KMS-11 (cell line): ENCODE measurements around the gene DNAJC5G.

Experiments
- H2AFZ ChIP-seq: fragments of 200-600 bp; sonication (generic); 2 replicates; pipeline ENCODE4 v1.6.1; 2016; ENCODE audit warnings: antibody characterized with exemption, mixed run types, low read depth
- H3K27ac ChIP-seq: fragments of 200-600 bp; sonication (generic); 2 replicates; pipeline ENCODE4 v1.6.1; 2016; ENCODE audit warnings: mild to moderate bottlenecking, mixed run types
- H3K27me3 ChIP-seq: fragments of 200-600 bp; sonication (generic); 2 replicates; pipeline ENCODE4 v1.6.1; 2017; ENCODE audit warnings: mild to moderate bottlenecking, low read depth, mixed run types, moderate library complexity; ENCODE audit not compliant: insufficient read depth
- H3K36me3 ChIP-seq: fragments of 200-600 bp; sonication (generic); 2 replicates; pipeline ENCODE4 v1.6.1; 2017; ENCODE audit warnings: mild to moderate bottlenecking, mixed run types; ENCODE audit not compliant: insufficient read depth
- H3K4me1 ChIP-seq: fragments of 200-600 bp; sonication (generic); 2 replicates; pipeline ENCODE4 v1.6.1; 2016; ENCODE audit warnings: mild to moderate bottlenecking, low read depth, mixed run types; ENCODE audit not compliant: poor library complexity, severe bottlenecking
- H3K4me2 ChIP-seq: fragments of 200-600 bp; sonication (generic); 2 replicates; pipeline ENCODE4 v1.7.0; 2016; ENCODE audit warnings: mild to moderate bottlenecking, mixed run types
- H3K4me3 ChIP-seq: fragments of 200-600 bp; sonication (generic); IDR thresholded peaks from 2 replicates; pipeline ENCODE4 v1.6.1; 2017; ENCODE audit warnings: low read depth, low read length, mixed read lengths; ENCODE audit not compliant: insufficient read depth
- H3K79me2 ChIP-seq: fragments of 200-600 bp; sonication (generic); 2 replicates; pipeline ENCODE4 v1.6.1; 2016; ENCODE audit warnings: low read depth, mixed run types; ENCODE audit not compliant: insufficient read depth
- H3K9ac ChIP-seq: fragments of 200-600 bp; sonication (generic); 2 replicates; pipeline ENCODE4 v1.6.1; 2016; ENCODE audit warnings: mild to moderate bottlenecking, mixed run types
- H4K20me1 ChIP-seq: fragments of 200-600 bp; sonication (generic); 2 replicates; pipeline ENCODE4 v1.6.1; 2016; ENCODE audit warnings: mild to moderate bottlenecking, mixed run types; ENCODE audit not compliant: insufficient read depth
- TF ChIP-seq, protein P1 (sequence below): fragments of 200-600 bp; sonication (generic); conservative IDR thresholded peaks from 2 replicates; pipeline ENCODE4 v1.6.1; 2017; ENCODE audit warnings: low read depth, mild to moderate bottlenecking, antibody characterized with exemption, low read length, moderate library complexity, mixed read lengths

Gene DNAJC5G

DNA sequence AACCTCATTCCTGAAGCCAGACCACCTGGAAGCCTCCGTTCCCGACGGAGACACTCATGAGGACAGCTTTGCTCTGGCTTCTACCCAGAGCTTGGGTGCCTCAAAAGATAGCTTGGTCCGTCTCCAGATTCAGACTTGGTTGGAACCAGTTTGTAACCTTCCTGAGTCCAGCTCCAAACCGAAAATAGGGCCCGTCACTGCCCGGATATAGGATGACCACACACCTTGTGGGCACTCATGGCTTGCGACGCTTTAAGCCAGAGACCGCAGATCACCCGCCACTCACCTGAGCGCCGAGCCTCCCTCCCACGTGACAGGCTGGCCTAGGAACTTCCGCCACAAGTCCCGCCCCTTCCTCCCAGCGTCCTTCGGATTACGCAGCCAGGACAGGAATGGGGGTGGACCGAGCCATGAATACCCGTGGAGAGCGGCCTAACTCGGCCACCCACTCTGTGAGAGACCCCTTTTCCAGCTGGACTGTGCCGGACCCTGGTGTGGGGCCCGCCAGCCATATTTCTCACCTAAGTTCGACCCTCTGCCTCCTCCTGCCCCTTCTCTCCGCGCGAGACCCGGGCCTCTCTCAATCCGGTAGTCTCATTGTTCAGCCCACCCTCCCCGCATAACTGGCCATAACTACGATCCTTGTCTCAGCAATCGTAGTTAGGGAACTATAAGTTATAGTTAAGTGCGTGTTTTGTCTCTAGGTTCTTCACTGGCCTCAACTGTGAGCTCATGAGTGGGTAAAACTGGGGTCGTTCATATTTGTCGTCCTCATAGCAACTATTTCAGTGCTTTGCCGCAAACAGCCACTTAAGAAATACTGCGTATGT lies 47.7 kb downstream of the DNAJC5G start, which contains the start of gene MPV17:
TSS of gene MPV17 (minus strand) at position 332 of the 830 bp plus-strand sequence. CDS start 580 bp downstream, outside the sequence.
- Histone ChIP-seq H3K4me3 (peak within 1 kb of the TSS; percentile 92), H3K4me2 (peak within 1 kb of the TSS; percentile 71), H3K36me3 (no peaks in the 10 kb centered on the region), H2AFZ (peak within 1 kb of the TSS; percentile 77), H3K9ac (peak within 1 kb of the TSS; percentile 84), H3K27me3 (no peaks in the 10 kb centered on the region), H3K27ac (peak within 1 kb of the TSS; percentile 57), H3K4me1 (peaks cover 14% of the 10 kb centered on the region), H3K79me2 (no peaks in the 10 kb centered on the region), H4K20me1 (no peaks in the 10 kb centered on the region)
- TF ChIP-seq, protein P1, sequence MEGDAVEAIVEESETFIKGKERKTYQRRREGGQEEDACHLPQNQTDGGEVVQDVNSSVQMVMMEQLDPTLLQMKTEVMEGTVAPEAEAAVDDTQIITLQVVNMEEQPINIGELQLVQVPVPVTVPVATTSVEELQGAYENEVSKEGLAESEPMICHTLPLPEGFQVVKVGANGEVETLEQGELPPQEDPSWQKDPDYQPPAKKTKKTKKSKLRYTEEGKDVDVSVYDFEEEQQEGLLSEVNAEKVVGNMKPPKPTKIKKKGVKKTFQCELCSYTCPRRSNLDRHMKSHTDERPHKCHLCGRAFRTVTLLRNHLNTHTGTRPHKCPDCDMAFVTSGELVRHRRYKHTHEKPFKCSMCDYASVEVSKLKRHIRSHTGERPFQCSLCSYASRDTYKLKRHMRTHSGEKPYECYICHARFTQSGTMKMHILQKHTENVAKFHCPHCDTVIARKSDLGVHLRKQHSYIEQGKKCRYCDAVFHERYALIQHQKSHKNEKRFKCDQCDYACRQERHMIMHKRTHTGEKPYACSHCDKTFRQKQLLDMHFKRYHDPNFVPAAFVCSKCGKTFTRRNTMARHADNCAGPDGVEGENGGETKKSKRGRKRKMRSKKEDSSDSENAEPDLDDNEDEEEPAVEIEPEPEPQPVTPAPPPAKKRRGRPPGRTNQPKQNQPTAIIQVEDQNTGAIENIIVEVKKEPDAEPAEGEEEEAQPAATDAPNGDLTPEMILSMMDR, result no peak

DNA sequence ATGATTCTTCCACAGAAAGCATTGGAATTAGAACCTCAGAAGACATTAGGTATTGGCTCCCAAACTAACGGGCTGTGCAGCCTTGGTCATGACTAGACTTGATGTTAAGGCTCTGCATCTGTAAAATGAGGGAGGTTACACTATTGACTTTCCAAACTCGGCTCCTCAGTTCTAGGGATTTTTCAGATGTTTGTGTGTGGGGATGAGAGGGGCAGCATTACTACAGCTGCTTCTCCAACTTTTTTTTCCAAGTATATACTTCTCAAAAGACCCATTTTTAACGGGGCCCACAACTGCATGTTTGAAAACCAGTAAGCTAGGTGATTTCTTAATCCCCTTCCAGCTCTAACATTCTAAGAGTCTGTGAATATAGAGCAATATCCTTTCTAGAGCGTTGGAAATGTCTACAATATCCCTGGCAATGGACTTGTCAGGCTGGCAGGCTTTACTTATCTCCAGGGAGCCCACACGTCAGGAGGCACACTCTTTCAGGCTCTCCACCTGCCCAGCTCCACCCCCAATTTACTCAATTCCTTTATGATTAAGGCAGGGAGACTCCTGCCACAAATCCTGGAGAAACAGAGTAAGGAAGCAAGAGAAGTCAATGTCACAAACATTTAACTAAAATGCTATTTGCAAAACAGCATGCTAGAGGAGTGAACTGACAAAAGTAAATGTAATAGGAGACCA lies 48.5 kb downstream of the DNAJC5G start:
- Histone ChIP-seq H3K27ac (peak overlapping the region; percentile 57; the same call in 1 of the 2 replicates), H3K27me3 (no peaks in the 10 kb centered on the region), H3K4me1 (peaks cover 14% of the 10 kb centered on the region), H3K9ac (peak overlapping the region; percentile 84), H3K4me2 (peak overlapping the region; percentile 71), H4K20me1 (no peaks in the 10 kb centered on the region), H3K4me3 (peak overlapping the region; percentile 92), H3K79me2 (no peaks in the 10 kb centered on the region), H2AFZ (peak overlapping the region; percentile 77; the same call in 1 of the 2 replicates), H3K36me3 (no peaks in the 10 kb centered on the region)
- TF ChIP-seq, protein P1, result no peak

DNA sequence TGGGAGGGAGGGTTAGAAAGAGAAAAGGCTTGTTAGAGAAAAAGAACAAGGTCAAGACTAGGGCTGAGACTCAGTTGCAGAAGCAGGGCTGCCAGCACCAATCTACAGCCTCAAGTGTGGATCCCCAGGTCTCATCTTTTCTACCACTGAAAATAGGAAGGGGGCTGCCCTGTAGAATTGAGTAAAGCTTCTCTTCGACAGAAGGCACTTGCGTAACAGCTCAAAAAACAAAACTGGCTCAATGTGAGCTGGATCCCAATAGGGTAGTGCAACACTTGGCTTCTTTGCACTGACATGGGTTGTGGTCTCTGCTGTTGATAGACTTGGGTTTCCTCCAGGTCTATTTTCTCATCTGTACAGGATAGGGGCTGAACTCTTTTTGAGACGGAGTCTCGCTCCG lies 49.5 kb downstream of the DNAJC5G start:
- no peak overlapping the region for H3K4me2 ChIP-seq
- no peaks in the 10 kb centered on the region for H3K36me3 ChIP-seq

More for the DNA sequence above, 49.5 kb downstream of the DNAJC5G start:
- no peak overlapping the region for H3K9ac ChIP-seq
- H3K79me2 ChIP-seq, result no peaks in the 10 kb centered on the region
- H3K27ac ChIP-seq, result no peak overlapping the region
- peaks cover 14% of the 10 kb centered on the region for H3K4me1 ChIP-seq
- H3K4me3 ChIP-seq, result no peak overlapping the region
- H4K20me1 ChIP-seq, result no peaks in the 10 kb centered on the region
- TF ChIP-seq, protein P1, result no peak
- no peak overlapping the region for H2AFZ ChIP-seq
- H3K27me3 ChIP-seq, result no peaks in the 10 kb centered on the region
